Gastroesophageal sphincter (tissue), 3 donors: ENCODE results near the gene PGM2L1.

ENCODE experiments used
- POLR2A ChIP-seq, 2 donors: fragments of 450-650 bp; IDR thresholded peaks; one replicate each; pipeline ENCODE4 v1.6.1; 2017; ENCODE audit warnings: antibody characterized with exemption in 2 of 2, mild to moderate bottlenecking in 2 of 2, moderate library complexity in 1 of 2
- TF ChIP-seq, protein P1 (sequence below), 4 experiments: fragments of 200-600 bp in 2 of 4; fragments of 450-650 bp in 2 of 4; sonication (generic) in 1 of 4; IDR thresholded peaks; one replicate each; pipeline ENCODE4 v1.5.1; 2017 to 2019; ENCODE audit warnings: antibody characterized with exemption in 4 of 4, mild to moderate bottlenecking in 2 of 4, moderate library complexity in 2 of 4

DNA sequence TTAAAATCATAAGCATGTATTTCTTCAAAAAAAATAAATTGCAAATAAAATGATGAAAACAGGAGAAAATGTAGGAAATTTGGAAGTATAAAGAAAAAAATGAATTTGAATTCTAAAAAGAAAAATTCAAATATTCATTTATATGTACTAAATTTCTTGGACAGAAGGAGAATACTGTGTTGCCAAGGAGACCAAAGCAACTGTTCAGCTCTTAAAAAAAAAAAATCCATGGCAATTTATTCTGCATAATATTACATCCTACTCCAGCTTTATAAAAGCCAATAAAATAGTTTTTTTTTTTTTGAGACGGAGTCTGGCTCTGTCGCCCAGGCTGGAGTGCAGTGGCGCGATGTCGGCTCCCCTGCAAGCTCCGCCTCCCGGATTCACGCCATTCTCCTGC is 6.0 kb downstream of the PGM2L1 start:
- TF ChIP-seq, protein P1, sequence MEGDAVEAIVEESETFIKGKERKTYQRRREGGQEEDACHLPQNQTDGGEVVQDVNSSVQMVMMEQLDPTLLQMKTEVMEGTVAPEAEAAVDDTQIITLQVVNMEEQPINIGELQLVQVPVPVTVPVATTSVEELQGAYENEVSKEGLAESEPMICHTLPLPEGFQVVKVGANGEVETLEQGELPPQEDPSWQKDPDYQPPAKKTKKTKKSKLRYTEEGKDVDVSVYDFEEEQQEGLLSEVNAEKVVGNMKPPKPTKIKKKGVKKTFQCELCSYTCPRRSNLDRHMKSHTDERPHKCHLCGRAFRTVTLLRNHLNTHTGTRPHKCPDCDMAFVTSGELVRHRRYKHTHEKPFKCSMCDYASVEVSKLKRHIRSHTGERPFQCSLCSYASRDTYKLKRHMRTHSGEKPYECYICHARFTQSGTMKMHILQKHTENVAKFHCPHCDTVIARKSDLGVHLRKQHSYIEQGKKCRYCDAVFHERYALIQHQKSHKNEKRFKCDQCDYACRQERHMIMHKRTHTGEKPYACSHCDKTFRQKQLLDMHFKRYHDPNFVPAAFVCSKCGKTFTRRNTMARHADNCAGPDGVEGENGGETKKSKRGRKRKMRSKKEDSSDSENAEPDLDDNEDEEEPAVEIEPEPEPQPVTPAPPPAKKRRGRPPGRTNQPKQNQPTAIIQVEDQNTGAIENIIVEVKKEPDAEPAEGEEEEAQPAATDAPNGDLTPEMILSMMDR (IDR thresholded peaks at IDR 0.05) = no peak
- no peak for TF ChIP-seq POLR2A (IDR thresholded peaks at IDR 0.05)
